Lower lobe of right lung (tissue), 2 donors: ENCODE data around the gene CHM. TPM values are rescaled to one million over a fixed set of nuclear protein-coding genes. Genes with fewer than 3 reads are reported as not detected.
"Not testable (repeated sequence)": the region's sequence is repeated elsewhere in the genome, so short reads cannot be mapped to it uniquely, and the experiment has no call there.

Source experiments
- ATAC-seq, 2 donors: fragments of 200-7000 bp; cut with Tn5 transposase; one replicate each; pipeline ENCODE4 v1.9.1; 2020 to 2022; ENCODE audit warnings: mild to moderate bottlenecking in 2 of 2, moderate library complexity in 2 of 2
- DNase-seq: peaks from one replicate; pipeline ENCODE4 v3.0.0-alpha.2; 2020
- H3K27ac ChIP-seq: fragments of 200-600 bp; one replicate; pipeline ENCODE4 v1.8.0; 2022
- H3K27me3 ChIP-seq: fragments of 200-600 bp; one replicate; pipeline ENCODE4 v1.8.0; 2022; ENCODE audit warnings: low read depth
- H3K36me3 ChIP-seq: fragments of 200-600 bp; one replicate; pipeline ENCODE4 v1.8.0; 2022; ENCODE audit warnings: mild to moderate bottlenecking
- H3K4me1 ChIP-seq: fragments of 200-600 bp; one replicate; pipeline ENCODE4 v1.8.0; 2022
- H3K4me3 ChIP-seq: fragments of 200-600 bp; one replicate; pipeline ENCODE4 v1.8.0; 2022; ENCODE audit warnings: mild to moderate bottlenecking
- H3K9me3 ChIP-seq: fragments of 200-600 bp; one replicate; pipeline ENCODE4 v1.8.0; 2022
- intact Hi-C: fragments of 100-400 bp; cut with DNase I; formaldehyde crosslinking; loops from one replicate; pipeline ENCODE4 v1.11.0; 2022
- total RNA-seq: library from RNA; stranded (reverse); fragmentation: NEBNext Ultra II Directional; extraction: Animal tissue kit (Norgen Biotek cat#: 25700); gene quantifications from one replicate; pipeline ENCODE4 v1.2.1, GENCODE V29; 2021
- TF ChIP-seq, protein P1 (sequence below): fragments of 200-600 bp; IDR thresholded peaks from one replicate; pipeline ENCODE4 v1.8.0; 2022; ENCODE audit warnings: antibody characterized with exemption, mild to moderate bottlenecking
- donor health status: DM: no; HTN: yes; CAD: no; lungs with severe emphysema.

Gene CHM
- total RNA-seq, 1 donor from 2014 or later, result 21.9 TPM

DNA sequence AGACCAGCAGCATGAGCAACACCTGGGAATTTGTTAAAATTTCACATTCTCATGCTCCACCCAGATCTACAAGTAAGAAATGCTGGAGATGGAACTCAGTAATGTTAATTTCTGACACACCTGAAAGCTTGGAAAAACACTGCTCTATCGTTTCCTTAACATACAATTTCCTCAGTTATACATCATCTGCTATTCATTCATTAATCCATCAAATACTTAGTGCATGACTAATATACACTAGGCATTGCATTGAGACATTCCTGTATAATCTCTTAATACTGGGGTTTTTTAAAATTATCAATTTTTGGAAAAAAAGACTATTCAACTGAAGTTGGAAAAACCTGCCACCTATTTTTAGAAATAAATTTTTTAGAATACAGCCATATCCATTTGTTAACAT is 106.1 kb downstream of the CHM start:
- TF ChIP-seq, protein P1, sequence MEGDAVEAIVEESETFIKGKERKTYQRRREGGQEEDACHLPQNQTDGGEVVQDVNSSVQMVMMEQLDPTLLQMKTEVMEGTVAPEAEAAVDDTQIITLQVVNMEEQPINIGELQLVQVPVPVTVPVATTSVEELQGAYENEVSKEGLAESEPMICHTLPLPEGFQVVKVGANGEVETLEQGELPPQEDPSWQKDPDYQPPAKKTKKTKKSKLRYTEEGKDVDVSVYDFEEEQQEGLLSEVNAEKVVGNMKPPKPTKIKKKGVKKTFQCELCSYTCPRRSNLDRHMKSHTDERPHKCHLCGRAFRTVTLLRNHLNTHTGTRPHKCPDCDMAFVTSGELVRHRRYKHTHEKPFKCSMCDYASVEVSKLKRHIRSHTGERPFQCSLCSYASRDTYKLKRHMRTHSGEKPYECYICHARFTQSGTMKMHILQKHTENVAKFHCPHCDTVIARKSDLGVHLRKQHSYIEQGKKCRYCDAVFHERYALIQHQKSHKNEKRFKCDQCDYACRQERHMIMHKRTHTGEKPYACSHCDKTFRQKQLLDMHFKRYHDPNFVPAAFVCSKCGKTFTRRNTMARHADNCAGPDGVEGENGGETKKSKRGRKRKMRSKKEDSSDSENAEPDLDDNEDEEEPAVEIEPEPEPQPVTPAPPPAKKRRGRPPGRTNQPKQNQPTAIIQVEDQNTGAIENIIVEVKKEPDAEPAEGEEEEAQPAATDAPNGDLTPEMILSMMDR, result no peak
- DNase-seq (no peak), ATAC-seq (no peak)
- intact Hi-C loops, result no loop called here
- no peaks in the 10 kb centered on the region for H3K4me1 ChIP-seq
- no peak overlapping the region for H3K4me3 ChIP-seq
- H3K36me3 ChIP-seq, result no peaks in the 10 kb centered on the region
- H3K27ac ChIP-seq, result no peak overlapping the region
- H3K9me3 ChIP-seq, result peaks cover 4% of the 10 kb centered on the region
- H3K27me3 ChIP-seq, result no peaks in the 10 kb centered on the region

- H3K4me3 ChIP-seq, H3K27me3 ChIP-seq, H3K9me3 ChIP-seq, H3K4me1 ChIP-seq, DNase-seq, H3K27ac ChIP-seq, ATAC-seq, intact Hi-C loops, H3K36me3 ChIP-seq: not testable (repeated sequence)
Measured at GRCh38 chrX:85939942-85940341, 107.4 kb downstream of the CHM start.

DNA sequence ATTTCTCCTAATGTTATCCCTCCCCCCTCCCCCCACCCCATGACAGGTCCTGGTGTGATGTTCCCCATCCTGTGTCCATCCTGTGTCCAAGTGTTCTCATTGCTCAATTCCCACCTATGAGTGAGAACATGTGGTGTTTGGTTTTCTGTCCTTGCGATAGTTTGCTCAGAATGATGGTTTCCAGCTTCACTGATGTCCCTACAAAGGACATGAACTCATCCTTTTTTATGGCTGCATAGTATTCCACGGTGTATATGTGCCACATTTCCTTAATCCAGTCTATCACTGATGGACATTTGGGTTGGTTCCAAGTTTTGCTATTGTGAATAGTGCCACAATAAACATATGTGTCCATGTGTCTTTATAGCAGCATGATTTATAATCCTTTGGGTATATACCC is 113.0 kb downstream of the CHM start:
- H3K27me3 ChIP-seq, H3K4me1 ChIP-seq, DNase-seq, H3K36me3 ChIP-seq, intact Hi-C loops, H3K27ac ChIP-seq, H3K4me3 ChIP-seq, H3K9me3 ChIP-seq, ATAC-seq: not testable (repeated sequence)

DNA sequence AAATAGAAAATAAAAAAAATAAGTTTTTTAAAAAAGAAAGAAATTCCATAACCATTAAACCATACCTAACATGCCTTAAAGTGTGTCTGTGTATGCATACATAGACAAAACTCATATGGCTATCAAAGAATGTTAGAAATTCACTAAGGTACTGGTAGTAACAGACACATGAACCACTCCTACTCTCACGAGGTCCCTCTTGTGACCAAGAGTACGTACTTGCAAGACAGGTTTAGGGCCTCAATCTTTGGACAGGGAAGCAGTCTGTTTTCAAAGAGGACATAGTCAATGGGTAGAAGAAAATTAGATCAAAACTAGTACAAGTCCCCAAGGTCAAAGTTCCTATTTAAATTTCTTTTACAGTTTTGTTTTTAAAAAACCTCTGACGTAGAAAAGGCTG is 117.3 kb downstream of the CHM start:
- Histone ChIP-seq H3K27me3 (no peaks in the 10 kb centered on the region), H3K4me3 (no peak overlapping the region), H3K27ac (no peak overlapping the region), H3K4me1 (peaks cover 8% of the 10 kb centered on the region), H3K9me3 (no peaks in the 10 kb centered on the region), H3K36me3 (no peaks in the 10 kb centered on the region)
- intact Hi-C loops, result no loop called here
- TF ChIP-seq, protein P1, result no peak
- ATAC-seq, result peak; percentile 51 to 68
- DNase-seq, result no peak

DNA sequence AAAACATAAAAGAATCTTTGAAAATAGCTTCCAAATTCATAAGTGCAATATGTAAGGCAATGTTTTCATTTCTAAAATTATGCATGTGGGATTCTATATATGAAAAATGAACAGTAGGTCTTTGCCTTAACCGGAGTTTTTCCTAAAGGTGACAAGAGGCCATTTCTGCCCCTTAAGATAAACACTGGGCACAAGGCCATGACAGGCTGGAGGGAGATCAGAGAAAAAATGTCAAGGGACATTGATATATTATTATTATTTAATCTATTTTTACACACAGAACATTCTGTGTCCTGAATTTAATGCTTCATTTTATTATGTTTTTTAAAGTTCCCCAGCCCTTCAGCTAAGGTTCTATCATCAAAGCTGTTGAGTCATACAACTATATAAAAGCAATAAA is 118.8 kb downstream of the CHM start:
- H3K4me3 ChIP-seq, result no peak overlapping the region
- TF ChIP-seq, protein P1, result no peak
- intact Hi-C loops, result no loop called here
- DNase-seq, result no peak
- peaks cover 8% of the 10 kb centered on the region for H3K4me1 ChIP-seq
- H3K9me3 ChIP-seq, result no peaks in the 10 kb centered on the region
- no peaks in the 10 kb centered on the region for H3K36me3 ChIP-seq
- ATAC-seq, result no peak
- H3K27ac ChIP-seq, result no peak overlapping the region
- H3K27me3 ChIP-seq, result no peaks in the 10 kb centered on the region

- Histone ChIP-seq H3K9me3 (no peaks in the 10 kb centered on the region), H3K4me1 (peaks cover 8% of the 10 kb centered on the region), H3K27me3 (no peaks in the 10 kb centered on the region), H3K36me3 (no peaks in the 10 kb centered on the region), H3K4me3 (no peak overlapping the region), H3K27ac (no peak overlapping the region)
- no peak for DNase-seq
- intact Hi-C loops, result no loop called here
- no peak for ATAC-seq
- TF ChIP-seq, protein P1, result no peak
Measured at GRCh38 chrX:85927740-85928139, 119.6 kb downstream of the CHM start.

GRCh38 chrX:85922821-85923220 is 124.5 kb downstream of the CHM start:
- Histone ChIP-seq H3K9me3 (no peaks in the 10 kb centered on the region), H3K27ac (no peak overlapping the region), H3K4me3 (no peak overlapping the region), H3K27me3 (no peaks in the 10 kb centered on the region), H3K36me3 (no peaks in the 10 kb centered on the region), H3K4me1 (no peaks in the 10 kb centered on the region)
- ATAC-seq, result peak; percentile 50 to 58
- TF ChIP-seq, protein P1, result no peak
- no peak for DNase-seq
- intact Hi-C loops, result no loop called here

- intact Hi-C loops, H3K36me3 ChIP-seq, H3K27ac ChIP-seq, H3K4me1 ChIP-seq, H3K4me3 ChIP-seq, H3K27me3 ChIP-seq, DNase-seq, ATAC-seq, H3K9me3 ChIP-seq: not testable (repeated sequence)
Measured at GRCh38 chrX:85916656-85917280, 130.6 kb downstream of the CHM start.
